Small intestine (tissue), 7 donors: ENCODE measurements around the gene MAP3K12. TPM values are rescaled to one million over a fixed set of nuclear protein-coding genes. Genes with fewer than 3 reads are reported as not detected.
"Not testable (repeated sequence)": the region's sequence is repeated elsewhere in the genome, so short reads cannot be mapped to it uniquely, and the experiment has no call there.

Source experiments
- DNase-seq, 2 donors: peaks; one replicate each; pipeline versions ENCODE4 v3.0.0 to v3.0.0-alpha.2; 2013
- FAIRE-seq: peaks from 2 replicates; lab custom pipeline; 2012; peaks lifted over from hg19 to GRCh38; lab: Jason Lieb, UNC
- H3K27ac ChIP-seq, 3 donors: one replicate each; pipeline ENCODE4 v1.5.1; 2013; ENCODE audit warnings: low read length in 2 of 3, mild to moderate bottlenecking in 2 of 3, control low read depth in 1 of 3, inconsistent platforms in 1 of 3, low read depth in 1 of 3, moderate library complexity in 1 of 3
- H3K27me3 ChIP-seq, 3 donors: one replicate each; pipeline ENCODE4 v1.6.1; 2013; ENCODE audit warnings: low read length in 3 of 3, inconsistent platforms in 1 of 3; ENCODE audit not compliant: control insufficient read depth in 3 of 3, insufficient read depth in 3 of 3
- H3K36me3 ChIP-seq, 3 donors: one replicate each; pipeline ENCODE4 v1.6.1; 2013; ENCODE audit warnings: low read length in 3 of 3, inconsistent platforms in 1 of 3, low read depth in 1 of 3, mild to moderate bottlenecking in 1 of 3, moderate library complexity in 1 of 3; ENCODE audit not compliant: control insufficient read depth in 3 of 3, insufficient read depth in 2 of 3
- H3K4me1 ChIP-seq, 3 donors: one replicate each; pipeline ENCODE4 v1.6.1; 2013; ENCODE audit warnings: low read length in 2 of 3, inconsistent platforms in 1 of 3, low read depth in 1 of 3, mild to moderate bottlenecking in 1 of 3, moderate library complexity in 1 of 3; ENCODE audit not compliant: control insufficient read depth in 3 of 3, insufficient read depth in 2 of 3
- H3K4me3 ChIP-seq, 3 donors: one replicate each; pipeline ENCODE4 v1.5.1; 2013; ENCODE audit warnings: low read length in 3 of 3, control low read depth in 1 of 3, inconsistent platforms in 1 of 3, low read depth in 1 of 3, mild to moderate bottlenecking in 1 of 3, moderate library complexity in 1 of 3
- H3K9me3 ChIP-seq, 2 donors: one replicate each; pipeline ENCODE4 v1.6.1; 2013; ENCODE audit warnings: low read depth in 1 of 2, low read length in 1 of 2; ENCODE audit not compliant: control insufficient read depth in 2 of 2, insufficient read depth in 1 of 2
- WGBS, 3 donors: extraction: QIAGEN DNeasy Blood & Tissue Kit; methylation state at CpG; one replicate each; pipeline ENCODE4 v1.1.7; 2013; 5-methylcytosine and 5-hydroxymethylcytosine counted together
- polyA plus RNA-seq, 4 donors: library from polyadenylated mRNA; stranded (reverse) in 3 of 4; unstranded in 1 of 4; fragments of 200-250 nt in 3 of 4; fragments of 120-200 nt in 1 of 4; gene quantifications; one replicate each; pipeline versions ENCODE4 v1.2.1 to v1.2.3, GENCODE V29; 2013
- donor health status: healthy with polysubstance abuse.
- donor health status: control.
- donor health status: control.
- donor health status: Bipolar disorder and iron deficiency.
- donor health status: healthy.

The MAP3K12 gene
- polyA plus RNA-seq, 4 donors, result 0.67 to 9.0 (median 4.3) TPM

DNA sequence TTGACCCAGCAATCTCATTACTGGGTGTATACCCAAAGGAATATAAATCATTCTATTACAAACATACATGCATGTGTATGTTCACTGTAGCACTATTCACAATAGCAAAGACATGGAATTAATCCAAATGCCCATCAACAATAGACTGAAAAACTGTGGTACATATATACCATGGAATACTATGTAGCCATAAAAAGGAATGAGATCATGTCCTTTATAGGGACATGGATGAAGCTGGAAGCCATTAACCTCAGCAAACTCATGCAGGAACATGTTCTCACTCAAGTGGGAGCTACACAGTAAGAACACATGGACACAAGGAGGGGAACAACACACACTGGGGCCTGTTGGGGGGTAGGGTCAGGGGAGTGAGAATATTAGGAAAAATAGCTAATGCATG, 59.7 kb downstream of the MAP3K12 start:
- H3K9me3 ChIP-seq, DNase-seq, FAIRE-seq, H3K27me3 ChIP-seq, H3K4me3 ChIP-seq, H3K27ac ChIP-seq, H3K36me3 ChIP-seq, H3K4me1 ChIP-seq: not testable (repeated sequence)

DNA sequence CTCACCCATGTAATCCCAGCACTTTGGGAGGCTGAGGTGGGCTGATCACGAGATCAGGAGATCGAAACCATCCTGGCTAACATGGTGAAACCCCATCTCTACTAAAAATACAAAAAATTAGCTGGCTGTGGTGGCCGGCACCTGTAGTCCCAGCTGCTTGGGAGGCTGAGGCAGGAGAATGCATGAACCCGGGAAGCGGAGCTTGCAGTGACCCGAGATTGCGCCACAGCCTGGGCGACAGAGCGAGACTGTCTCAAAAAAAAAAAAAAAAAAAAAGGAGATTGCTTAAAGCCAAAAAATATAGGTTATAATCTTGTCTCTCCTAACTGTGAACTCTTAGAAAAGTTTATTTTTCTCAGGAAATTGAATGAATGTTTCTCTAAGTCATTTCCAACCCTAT, 63.9 kb downstream of the MAP3K12 start:
- not testable (repeated sequence) for H3K9me3 ChIP-seq, H3K27me3 ChIP-seq, DNase-seq, FAIRE-seq, H3K4me3 ChIP-seq, H3K4me1 ChIP-seq, H3K36me3 ChIP-seq, H3K27ac ChIP-seq
- 96 to 99% (median 96%) methylated on average over 9 of the region's 9 CpGs for WGBS, 3 donors

DNA sequence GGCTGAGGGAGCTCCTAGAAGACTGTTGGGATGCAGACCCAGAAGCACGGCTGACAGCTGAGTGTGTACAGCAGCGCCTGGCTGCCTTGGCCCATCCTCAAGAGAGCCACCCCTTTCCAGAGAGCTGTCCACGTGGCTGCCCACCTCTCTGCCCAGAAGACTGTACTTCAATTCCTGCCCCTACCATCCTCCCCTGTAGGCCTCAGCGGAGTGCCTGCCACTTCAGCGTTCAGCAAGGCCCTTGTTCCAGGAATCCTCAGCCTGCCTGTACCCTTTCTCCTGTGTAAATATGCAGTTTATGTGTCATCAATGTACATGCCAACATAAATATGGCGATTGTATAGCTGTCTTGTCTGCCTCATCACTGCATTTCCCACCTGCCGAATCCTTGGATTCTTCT, 68.1 kb downstream of the MAP3K12 start:
- H3K4me3 ChIP-seq, result no peak overlapping the region
- WGBS, 3 donors, result 84 to 85% (median 85%) methylated on average over 7 of the region's 7 CpGs

DNA sequence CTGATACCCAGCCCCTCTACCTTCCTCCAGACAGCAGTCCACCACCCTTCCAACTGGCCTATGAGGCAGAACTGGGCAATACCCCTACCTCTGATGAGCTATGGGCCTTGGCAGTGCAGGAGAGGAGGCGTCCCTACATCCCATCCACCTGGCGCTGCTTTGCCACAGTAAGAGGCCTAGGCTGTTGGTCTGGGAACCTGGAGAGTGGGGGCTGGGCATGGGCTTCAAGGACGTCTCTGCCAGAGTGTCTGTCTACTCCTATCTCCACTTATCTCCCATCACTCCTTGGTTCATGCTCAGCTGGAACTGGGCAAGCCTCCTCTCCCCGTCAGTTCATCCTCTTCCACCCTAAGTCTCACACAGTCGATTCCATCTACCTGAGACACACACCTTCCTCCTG, 69.1 kb downstream of the MAP3K12 start:
- Histone ChIP-seq H3K27ac (no peak overlapping the region), H3K36me3 (peaks cover 0 to 20% (median 0%) of the 10 kb centered on the region in 3 donors), H3K4me1 (peaks cover 0 to 25% (median 2%) of the 10 kb centered on the region in 3 donors), H3K9me3 (no peaks in the 10 kb centered on the region), H3K4me3 (no peak overlapping the region), H3K27me3 (no peaks in the 10 kb centered on the region)
- FAIRE-seq (no peak), DNase-seq (no peak)
- 86 to 92% (median 87%) methylated on average over 5 of the region's 5 CpGs for WGBS, 3 donors

More for the DNA sequence above, 68.1 kb downstream of the MAP3K12 start:
- peaks cover 0 to 15% (median 2%) of the 10 kb centered on the region in 3 donors for H3K4me1 ChIP-seq
- FAIRE-seq, result no peak
- H3K27me3 ChIP-seq, result no peaks in the 10 kb centered on the region
- no peaks in the 10 kb centered on the region for H3K9me3 ChIP-seq
- H3K36me3 ChIP-seq, result peaks cover 0 to 20% (median 0%) of the 10 kb centered on the region in 3 donors
- DNase-seq, result no peak
- no peak overlapping the region for H3K27ac ChIP-seq

Other genes with a start within 250 kb of the MAP3K12 start
- 10 to 100 TPM in 3 of 4 donors, 1 to 10 TPM in 1; 8.0 to 48.9 (median 25.5) TPM for gene ESPL1, start 231.2 kb downstream of the MAP3K12 start, polyA plus RNA-seq
- gene PFDN5, start 203.9 kb downstream of the MAP3K12 start, polyA plus RNA-seq, result 1,000 to 10,000 TPM in 1 of 4 donors, 100 to 1,000 TPM in 3; 620 to 1,223 (median 795) TPM
- 10 to 100 TPM; 42.4 to 87.0 (median 66.9) TPM for gene MYG1, start 199.8 kb downstream of the MAP3K12 start, polyA plus RNA-seq
- gene AAAS, start 177.8 kb downstream of the MAP3K12 start, polyA plus RNA-seq, result 10 to 100 TPM; 20.0 to 54.0 (median 33.7) TPM
- under 1 TPM in 1 of 4 donors, not detected in 3; 0.01 TPM for gene SP7, start 163.1 kb downstream of the MAP3K12 start, polyA plus RNA-seq
- gene SP1, start 119.3 kb downstream of the MAP3K12 start, polyA plus RNA-seq, result 10 to 100 TPM; 13.8 to 75.6 (median 18.3) TPM
- 10 to 100 TPM in 1 of 4 donors, under 1 TPM in 2, not detected in 1; 0.04 to 12.9 (median 0.81) TPM for gene AMHR2, start 75.6 kb downstream of the MAP3K12 start, polyA plus RNA-seq
- gene PRR13, start 57.7 kb downstream of the MAP3K12 start, polyA plus RNA-seq, result 1,000 to 10,000 TPM in 1 of 4 donors, 100 to 1,000 TPM in 3; 507 to 1,038 (median 704) TPM
- 100 to 1,000 TPM; 446 to 821 (median 494) TPM for gene PCBP2, start 47.4 kb downstream of the MAP3K12 start, polyA plus RNA-seq
- gene TARBP2, start 1.8 kb upstream of the MAP3K12 start, polyA plus RNA-seq, result 10 to 100 TPM; 18.9 to 31.0 (median 26.9) TPM
- gene NPFF, start 8.0 kb upstream of the MAP3K12 start, polyA plus RNA-seq, result 1 to 10 TPM in 1 of 4 donors, under 1 TPM in 1, not detected in 2; 0.12 to 4.2 TPM
- 10 to 100 TPM in 3 of 4 donors, 1 to 10 TPM in 1; 8.6 to 32.9 (median 14.5) TPM for gene ATF7, start 126.9 kb upstream of the MAP3K12 start, polyA plus RNA-seq
- gene ATP5MC2, start 176.6 kb upstream of the MAP3K12 start, polyA plus RNA-seq, result 100 to 1,000 TPM; 433 to 621 (median 568) TPM
- gene CALCOCO1, start 228.0 kb upstream of the MAP3K12 start, polyA plus RNA-seq, result 10 to 100 TPM; 45.1 to 81.3 (median 46.6) TPM